DND-41 (cell line): ENCODE data around the gene LRRC28.
A peak's percentile ranks its signal among the peaks of the same experiment; 100 is the strongest.

Experiments used
- ATAC-seq: fragments of 200-7000 bp; cut with Tn5 transposase; 3 replicates; pipeline ENCODE4 v1.9.1; 2021; ENCODE audit warnings: low read depth; ENCODE audit not compliant: insufficient read depth
- DNase-seq: peaks from one replicate; pipeline ENCODE4 v3.0.0-alpha.2; 2020
- H2AFZ ChIP-seq: 2 replicates; pipeline ENCODE4 v1.6.0; 2012; ENCODE audit warnings: low read depth, low read length
- H3K27ac ChIP-seq: 2 replicates; pipeline ENCODE4 v1.5.1; 2012; ENCODE audit warnings: low read length, inconsistent platforms
- H3K27me3 ChIP-seq: fragments of 200-600 bp; sonication (generic); 2 replicates; pipeline ENCODE4 v1.6.0; 2012; ENCODE audit warnings: low read length, mild to moderate bottlenecking, inconsistent platforms; ENCODE audit not compliant: insufficient read depth, poor library complexity
- H3K36me3 ChIP-seq: 2 replicates; pipeline ENCODE4 v1.5.1; 2012; ENCODE audit warnings: low read length, inconsistent platforms; ENCODE audit not compliant: insufficient read depth
- H3K4me1 ChIP-seq: 2 replicates; pipeline ENCODE4 v1.5.1; 2012; ENCODE audit warnings: mild to moderate bottlenecking, low read length; ENCODE audit not compliant: insufficient read depth
- H3K4me2 ChIP-seq: 2 replicates; pipeline ENCODE4 v1.6.0; 2012; ENCODE audit warnings: mild to moderate bottlenecking, moderate library complexity, low read length, inconsistent platforms; ENCODE audit not compliant: insufficient read depth
- H3K4me3 ChIP-seq, 2 experiments: fragments of 200-600 bp in 1 of 2; shearing (Covaris generic) in 1 of 2; 2 replicates each; pipeline ENCODE4 v1.5.1; 2012 to 2016; ENCODE audit warnings: inconsistent platforms in 2 of 2, low read length in 2 of 2, mild to moderate bottlenecking in 2 of 2, low read depth in 1 of 2, moderate library complexity in 1 of 2
- H3K79me2 ChIP-seq: 2 replicates; pipeline ENCODE4 v1.6.0; 2012; ENCODE audit warnings: low read length, inconsistent platforms; ENCODE audit not compliant: insufficient read depth
- H3K9ac ChIP-seq: 2 replicates; pipeline ENCODE4 v1.6.0; 2012; ENCODE audit warnings: low read depth, mild to moderate bottlenecking, inconsistent platforms, low read length, moderate library complexity
- H3K9me3 ChIP-seq: 2 replicates; pipeline ENCODE4 v1.5.1; 2012; ENCODE audit warnings: low read length, moderate library complexity, mild to moderate bottlenecking, inconsistent platforms; ENCODE audit not compliant: insufficient read depth, severe bottlenecking
- H4K20me1 ChIP-seq: 2 replicates; pipeline ENCODE4 v1.6.0; 2012; ENCODE audit warnings: low read length; ENCODE audit not compliant: insufficient read depth
- EZH2 ChIP-seq: IDR thresholded peaks from 3 replicates; pipeline ENCODE4 v1.6.1; 2012; ENCODE audit warnings: borderline replicate concordance, low read depth, mild to moderate bottlenecking, moderate library complexity, low read length, inconsistent platforms; ENCODE audit not compliant: severe bottlenecking
- TF ChIP-seq, protein P1 (sequence below): IDR thresholded peaks from 2 replicates; pipeline ENCODE4 v1.5.1; 2012; ENCODE audit warnings: borderline replicate concordance, low read length, moderate library complexity, mild to moderate bottlenecking; ENCODE audit not compliant: poor library complexity, severe bottlenecking; ENCODE audit errors: extremely low read depth

LRRC28 gene

DNA sequence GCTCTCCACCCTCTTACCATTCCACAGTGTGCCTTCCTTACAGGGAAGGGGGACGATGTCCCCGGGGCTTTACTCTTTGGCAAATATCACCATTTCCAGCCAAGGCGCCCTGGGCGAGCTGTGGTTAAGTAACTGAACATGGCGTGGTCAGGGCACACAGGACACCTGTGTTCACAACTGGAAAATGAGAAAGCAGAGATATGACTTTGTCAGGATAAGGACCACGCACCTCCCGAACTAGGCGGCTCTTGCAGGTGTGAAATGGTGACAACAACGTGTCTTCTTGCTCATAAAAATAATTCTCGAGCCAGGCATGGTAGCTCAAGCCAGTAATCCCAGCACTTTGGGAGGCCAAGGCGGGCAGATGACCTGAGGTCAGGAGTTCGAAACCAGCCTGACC, 154.8 kb downstream of the LRRC28 start:
- no peak for TF ChIP-seq EZH2
- TF ChIP-seq, protein P1, sequence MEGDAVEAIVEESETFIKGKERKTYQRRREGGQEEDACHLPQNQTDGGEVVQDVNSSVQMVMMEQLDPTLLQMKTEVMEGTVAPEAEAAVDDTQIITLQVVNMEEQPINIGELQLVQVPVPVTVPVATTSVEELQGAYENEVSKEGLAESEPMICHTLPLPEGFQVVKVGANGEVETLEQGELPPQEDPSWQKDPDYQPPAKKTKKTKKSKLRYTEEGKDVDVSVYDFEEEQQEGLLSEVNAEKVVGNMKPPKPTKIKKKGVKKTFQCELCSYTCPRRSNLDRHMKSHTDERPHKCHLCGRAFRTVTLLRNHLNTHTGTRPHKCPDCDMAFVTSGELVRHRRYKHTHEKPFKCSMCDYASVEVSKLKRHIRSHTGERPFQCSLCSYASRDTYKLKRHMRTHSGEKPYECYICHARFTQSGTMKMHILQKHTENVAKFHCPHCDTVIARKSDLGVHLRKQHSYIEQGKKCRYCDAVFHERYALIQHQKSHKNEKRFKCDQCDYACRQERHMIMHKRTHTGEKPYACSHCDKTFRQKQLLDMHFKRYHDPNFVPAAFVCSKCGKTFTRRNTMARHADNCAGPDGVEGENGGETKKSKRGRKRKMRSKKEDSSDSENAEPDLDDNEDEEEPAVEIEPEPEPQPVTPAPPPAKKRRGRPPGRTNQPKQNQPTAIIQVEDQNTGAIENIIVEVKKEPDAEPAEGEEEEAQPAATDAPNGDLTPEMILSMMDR, result no peak
- H3K4me3 ChIP-seq, result no peak overlapping the region
- peaks cover 20% of the 10 kb centered on the region for H3K4me1 ChIP-seq
- no peaks in the 10 kb centered on the region for H3K9me3 ChIP-seq
- H3K36me3 ChIP-seq, result no peaks in the 10 kb centered on the region
- DNase-seq (peak; percentile 26), ATAC-seq (peak; percentile 31; the same call in 2 of the 3 replicates)
- H4K20me1 ChIP-seq, result no peaks in the 10 kb centered on the region
- no peaks in the 10 kb centered on the region for H3K27me3 ChIP-seq
- no peak overlapping the region for H2AFZ ChIP-seq
- H3K9ac ChIP-seq, result no peak overlapping the region
- no peak overlapping the region for H3K27ac ChIP-seq
- H3K79me2 ChIP-seq, result no peaks in the 10 kb centered on the region
- no peak overlapping the region for H3K4me2 ChIP-seq

DNA sequence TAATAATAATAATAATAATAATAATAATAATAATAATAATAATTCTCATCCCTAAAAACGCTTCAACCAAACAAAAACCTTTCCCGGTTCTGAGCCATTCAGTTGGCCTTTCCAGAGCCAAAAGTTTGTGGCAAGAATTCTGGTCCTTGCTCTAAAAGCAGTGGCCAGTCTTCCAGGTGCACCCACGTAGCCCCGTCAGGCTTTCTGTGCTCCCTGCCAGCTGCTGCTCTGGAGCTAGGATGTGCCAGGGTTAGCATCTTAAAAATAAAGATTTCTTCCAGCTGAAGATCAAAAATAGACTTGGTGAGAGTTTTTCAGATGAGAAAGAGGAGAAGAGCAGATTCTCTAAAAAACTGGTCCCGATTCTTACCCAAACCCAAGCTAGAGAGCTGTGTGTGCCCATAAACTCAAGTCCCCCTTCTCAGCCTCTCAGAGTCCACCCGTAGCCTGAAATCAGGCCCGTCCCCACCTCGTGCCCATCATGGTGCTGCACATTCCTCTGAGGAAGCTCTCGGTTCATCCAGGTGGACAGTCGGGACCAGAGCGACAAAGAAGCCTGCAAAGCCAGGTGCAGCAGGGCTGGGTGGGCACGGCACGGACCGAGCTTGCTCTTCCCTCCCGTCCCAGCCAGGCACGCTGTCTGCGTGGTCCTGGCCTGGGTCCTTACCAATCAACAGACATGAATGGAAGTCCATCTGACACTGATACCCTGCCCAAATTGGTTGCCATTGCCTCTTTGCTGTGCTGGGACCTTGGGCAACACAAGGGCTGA, 155.6 kb downstream of the LRRC28 start:
- Histone ChIP-seq H3K4me2 (no peak overlapping the region), H3K27me3 (no peaks in the 10 kb centered on the region), H3K4me1 (peaks cover 20% of the 10 kb centered on the region), H3K27ac (peak overlapping the region; percentile 18; the same call in 1 of the 2 replicates), H3K4me3 (no peak overlapping the region), H3K79me2 (no peaks in the 10 kb centered on the region), H3K9me3 (no peaks in the 10 kb centered on the region), H3K36me3 (no peaks in the 10 kb centered on the region), H2AFZ (no peak overlapping the region), H3K9ac (no peak overlapping the region), H4K20me1 (no peaks in the 10 kb centered on the region)
- TF ChIP-seq, protein P1, result no peak
- no peak for TF ChIP-seq EZH2
- no peak for DNase-seq
- no peak for ATAC-seq

DNA sequence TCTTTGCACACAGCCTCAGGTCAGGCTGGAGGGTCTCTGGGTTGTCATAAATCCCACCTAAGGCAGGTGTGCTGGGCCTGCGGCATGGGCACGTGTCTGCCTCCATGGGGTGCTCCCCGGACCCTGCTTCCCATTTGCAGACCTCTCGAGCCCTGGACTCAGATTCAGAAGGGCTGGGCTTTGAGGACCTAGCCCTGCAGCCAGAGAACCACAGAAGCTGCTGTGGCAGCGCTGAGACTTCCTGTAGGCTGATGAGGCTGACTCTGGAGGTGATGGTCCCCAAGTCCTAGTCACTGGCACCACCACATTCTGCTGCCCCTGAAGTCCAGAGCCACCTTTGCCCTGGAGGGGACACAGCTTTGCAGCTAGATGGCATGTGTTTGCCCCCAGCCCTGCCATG, 156.4 kb downstream of the LRRC28 start:
- no peak for TF ChIP-seq EZH2
- TF ChIP-seq, protein P1, result no peak
- no peak for DNase-seq
- H3K9me3 ChIP-seq, result no peaks in the 10 kb centered on the region
- no peaks in the 10 kb centered on the region for H3K79me2 ChIP-seq
- H3K27ac ChIP-seq, result peak overlapping the region; percentile 18; the same call in 1 of the 2 replicates
- H3K4me1 ChIP-seq, result peaks cover 20% of the 10 kb centered on the region
- no peak overlapping the region for H2AFZ ChIP-seq
- no peak for ATAC-seq
- H3K9ac ChIP-seq, result no peak overlapping the region
- no peak overlapping the region for H3K4me2 ChIP-seq
- H3K4me3 ChIP-seq, result no peak overlapping the region
- H3K36me3 ChIP-seq, result no peaks in the 10 kb centered on the region
- H3K27me3 ChIP-seq, result no peaks in the 10 kb centered on the region
- H4K20me1 ChIP-seq, result no peaks in the 10 kb centered on the region
